Epithelial cell of esophagus (primary cell): ENCODE data around the gene METRNL.

Experiments used
- DNase-seq: peaks from one replicate; pipeline ENCODE4 v3.0.0; 2010; ENCODE audit warnings: low read depth
- H3K4me3 ChIP-seq: 2 replicates; pipeline ENCODE4 v1.5.1; 2011; ENCODE audit warnings: mild to moderate bottlenecking, low read length, control low read depth
- TF ChIP-seq, protein P1 (sequence below): IDR thresholded peaks from 2 replicates; pipeline ENCODE4 v1.5.1; 2011; ENCODE audit warnings: low read depth, mild to moderate bottlenecking, low read length, control low read depth, inconsistent platforms; ENCODE audit not compliant: insufficient read depth; ENCODE audit errors: missing control alignments

The METRNL gene

DNA sequence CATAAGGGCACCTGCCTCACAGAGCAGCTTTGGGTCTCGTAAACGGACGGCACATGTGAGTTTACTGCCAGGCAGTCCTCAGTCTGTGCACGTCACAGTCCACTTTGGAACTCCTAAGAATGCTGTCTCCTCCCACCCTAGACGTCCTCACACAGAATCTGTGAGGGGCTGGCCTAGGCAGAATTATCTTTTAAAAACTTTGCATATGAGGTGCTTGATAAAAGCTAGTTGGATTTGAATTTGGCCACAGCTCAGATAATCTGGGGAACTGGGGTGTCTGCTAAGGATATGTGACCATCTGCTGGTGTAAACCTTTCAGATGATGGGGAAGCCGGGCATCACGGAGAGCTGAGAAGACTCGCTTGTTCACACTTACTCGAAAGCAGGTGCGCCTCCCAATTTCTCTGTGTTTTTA lies 64.4 kb downstream of the METRNL start:
- no peak for DNase-seq
- TF ChIP-seq, protein P1, sequence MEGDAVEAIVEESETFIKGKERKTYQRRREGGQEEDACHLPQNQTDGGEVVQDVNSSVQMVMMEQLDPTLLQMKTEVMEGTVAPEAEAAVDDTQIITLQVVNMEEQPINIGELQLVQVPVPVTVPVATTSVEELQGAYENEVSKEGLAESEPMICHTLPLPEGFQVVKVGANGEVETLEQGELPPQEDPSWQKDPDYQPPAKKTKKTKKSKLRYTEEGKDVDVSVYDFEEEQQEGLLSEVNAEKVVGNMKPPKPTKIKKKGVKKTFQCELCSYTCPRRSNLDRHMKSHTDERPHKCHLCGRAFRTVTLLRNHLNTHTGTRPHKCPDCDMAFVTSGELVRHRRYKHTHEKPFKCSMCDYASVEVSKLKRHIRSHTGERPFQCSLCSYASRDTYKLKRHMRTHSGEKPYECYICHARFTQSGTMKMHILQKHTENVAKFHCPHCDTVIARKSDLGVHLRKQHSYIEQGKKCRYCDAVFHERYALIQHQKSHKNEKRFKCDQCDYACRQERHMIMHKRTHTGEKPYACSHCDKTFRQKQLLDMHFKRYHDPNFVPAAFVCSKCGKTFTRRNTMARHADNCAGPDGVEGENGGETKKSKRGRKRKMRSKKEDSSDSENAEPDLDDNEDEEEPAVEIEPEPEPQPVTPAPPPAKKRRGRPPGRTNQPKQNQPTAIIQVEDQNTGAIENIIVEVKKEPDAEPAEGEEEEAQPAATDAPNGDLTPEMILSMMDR, result no peak
- H3K4me3 ChIP-seq, result no peak overlapping the region
